ENCODE measurements around the gene LRP2.
"Not testable (repeated sequence)": the region's sequence is repeated elsewhere in the genome, so short reads cannot be mapped to it uniquely, and the experiment has no call there.

Gene LRP2

DNA sequence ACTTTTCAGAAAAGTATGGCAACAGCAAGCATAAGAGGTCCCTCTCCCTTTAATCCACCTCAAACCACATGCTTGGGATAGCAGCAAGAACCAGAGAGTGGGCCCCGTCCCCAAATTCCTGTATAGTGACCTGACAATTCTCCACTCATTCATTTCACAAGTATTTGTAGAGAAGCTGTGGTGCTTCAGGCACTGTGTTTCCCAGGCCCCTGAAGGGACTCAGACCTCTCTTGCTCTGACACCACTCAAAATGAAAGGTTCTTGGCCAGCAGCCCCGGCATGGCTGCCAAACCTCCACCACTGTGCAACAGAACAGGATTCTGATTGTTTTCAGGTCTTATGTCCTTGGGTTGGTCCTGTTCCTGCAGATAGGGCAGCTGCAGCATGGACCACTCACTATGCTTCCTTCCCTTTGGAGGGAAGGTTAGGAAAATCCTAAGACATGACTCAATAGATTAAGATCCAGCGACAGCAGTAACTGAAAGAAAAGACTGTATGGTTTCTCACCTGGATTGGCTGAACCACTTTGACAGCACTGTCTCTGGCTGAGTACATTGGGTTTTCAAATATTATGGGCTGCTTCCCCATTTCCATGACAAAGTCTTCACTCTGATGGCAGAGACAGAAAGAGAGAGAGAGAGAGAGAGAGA lies 225.3 kb downstream of the LRP2 start:
- Histone ChIP-seq H3K27ac (ENCODE audit: extremely low read depth, low read depth, low read length) (no peak overlapping the region), H3K4me1 (ENCODE audit: control insufficient read depth, insufficient read depth, low read length) (no peaks in the 10 kb centered on the region), H3K4me3 (ENCODE audit: low read depth, low read length) (no peak overlapping the region), H3K9me3 (ENCODE audit: control insufficient read depth, insufficient read depth, low read depth, low read length) (no peaks in the 10 kb centered on the region), H3K36me3 (ENCODE audit: control insufficient read depth in 2 of 2, insufficient read depth in 1 of 2, low read length in 2 of 2) (peaks cover 0 to 24% of the 10 kb centered on the region in 2 experiments; a peak in 1 of 3 replicates)
- ChIA-PET POLR2A (no interaction called here), CTCF (no interaction called here)
- TF ChIP-seq, protein P1, sequence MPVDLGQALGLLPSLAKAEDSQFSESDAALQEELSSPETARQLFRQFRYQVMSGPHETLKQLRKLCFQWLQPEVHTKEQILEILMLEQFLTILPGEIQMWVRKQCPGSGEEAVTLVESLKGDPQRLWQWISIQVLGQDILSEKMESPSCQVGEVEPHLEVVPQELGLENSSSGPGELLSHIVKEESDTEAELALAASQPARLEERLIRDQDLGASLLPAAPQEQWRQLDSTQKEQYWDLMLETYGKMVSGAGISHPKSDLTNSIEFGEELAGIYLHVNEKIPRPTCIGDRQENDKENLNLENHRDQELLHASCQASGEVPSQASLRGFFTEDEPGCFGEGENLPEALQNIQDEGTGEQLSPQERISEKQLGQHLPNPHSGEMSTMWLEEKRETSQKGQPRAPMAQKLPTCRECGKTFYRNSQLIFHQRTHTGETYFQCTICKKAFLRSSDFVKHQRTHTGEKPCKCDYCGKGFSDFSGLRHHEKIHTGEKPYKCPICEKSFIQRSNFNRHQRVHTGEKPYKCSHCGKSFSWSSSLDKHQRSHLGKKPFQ (tag by site-specific recombination; IDR thresholded peaks at IDR 0.05) = no peak
- TF ChIP-seq ZBTB48 (tag by site-specific recombination; IDR thresholded peaks at IDR 0.05) (no peak), ZBTB1 (tag by site-specific recombination; IDR thresholded peaks at IDR 0.05) (no peak), SCRT1 (tag by site-specific recombination; IDR thresholded peaks at IDR 0.05; ENCODE audit: borderline replicate concordance) (no peak), SCRT2 (tag by site-specific recombination; IDR thresholded peaks at IDR 0.05) (no peak)
- TF ChIP-seq, protein P2, sequence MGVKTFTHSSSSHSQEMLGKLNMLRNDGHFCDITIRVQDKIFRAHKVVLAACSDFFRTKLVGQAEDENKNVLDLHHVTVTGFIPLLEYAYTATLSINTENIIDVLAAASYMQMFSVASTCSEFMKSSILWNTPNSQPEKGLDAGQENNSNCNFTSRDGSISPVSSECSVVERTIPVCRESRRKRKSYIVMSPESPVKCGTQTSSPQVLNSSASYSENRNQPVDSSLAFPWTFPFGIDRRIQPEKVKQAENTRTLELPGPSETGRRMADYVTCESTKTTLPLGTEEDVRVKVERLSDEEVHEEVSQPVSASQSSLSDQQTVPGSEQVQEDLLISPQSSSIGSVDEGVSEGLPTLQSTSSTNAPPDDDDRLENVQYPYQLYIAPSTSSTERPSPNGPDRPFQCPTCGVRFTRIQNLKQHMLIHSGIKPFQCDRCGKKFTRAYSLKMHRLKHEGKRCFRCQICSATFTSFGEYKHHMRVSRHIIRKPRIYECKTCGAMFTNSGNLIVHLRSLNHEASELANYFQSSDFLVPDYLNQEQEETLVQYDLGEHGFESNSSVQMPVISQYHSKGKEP (tag by site-specific recombination; IDR thresholded peaks at IDR 0.05) = no peak
- TF ChIP-seq, protein P3, sequence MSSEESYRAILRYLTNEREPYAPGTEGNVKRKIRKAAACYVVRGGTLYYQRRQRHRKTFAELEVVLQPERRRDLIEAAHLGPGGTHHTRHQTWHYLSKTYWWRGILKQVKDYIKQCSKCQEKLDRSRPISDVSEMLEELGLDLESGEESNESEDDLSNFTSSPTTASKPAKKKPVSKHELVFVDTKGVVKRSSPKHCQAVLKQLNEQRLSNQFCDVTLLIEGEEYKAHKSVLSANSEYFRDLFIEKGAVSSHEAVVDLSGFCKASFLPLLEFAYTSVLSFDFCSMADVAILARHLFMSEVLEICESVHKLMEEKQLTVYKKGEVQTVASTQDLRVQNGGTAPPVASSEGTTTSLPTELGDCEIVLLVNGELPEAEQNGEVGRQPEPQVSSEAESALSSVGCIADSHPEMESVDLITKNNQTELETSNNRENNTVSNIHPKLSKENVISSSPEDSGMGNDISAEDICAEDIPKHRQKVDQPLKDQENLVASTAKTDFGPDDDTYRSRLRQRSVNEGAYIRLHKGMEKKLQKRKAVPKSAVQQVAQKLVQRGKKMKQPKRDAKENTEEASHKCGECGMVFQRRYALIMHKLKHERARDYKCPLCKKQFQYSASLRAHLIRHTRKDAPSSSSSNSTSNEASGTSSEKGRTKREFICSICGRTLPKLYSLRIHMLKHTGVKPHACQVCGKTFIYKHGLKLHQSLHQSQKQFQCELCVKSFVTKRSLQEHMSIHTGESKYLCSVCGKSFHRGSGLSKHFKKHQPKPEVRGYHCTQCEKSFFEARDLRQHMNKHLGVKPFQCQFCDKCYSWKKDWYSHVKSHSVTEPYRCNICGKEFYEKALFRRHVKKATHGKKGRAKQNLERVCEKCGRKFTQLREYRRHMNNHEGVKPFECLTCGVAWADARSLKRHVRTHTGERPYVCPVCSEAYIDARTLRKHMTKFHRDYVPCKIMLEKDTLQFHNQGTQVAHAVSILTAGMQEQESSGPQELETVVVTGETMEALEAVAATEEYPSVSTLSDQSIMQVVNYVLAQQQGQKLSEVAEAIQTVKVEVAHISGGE (tag by site-specific recombination; conservative IDR thresholded peaks at IDR 0.05; ENCODE audit: low read depth) = no peak

DNA sequence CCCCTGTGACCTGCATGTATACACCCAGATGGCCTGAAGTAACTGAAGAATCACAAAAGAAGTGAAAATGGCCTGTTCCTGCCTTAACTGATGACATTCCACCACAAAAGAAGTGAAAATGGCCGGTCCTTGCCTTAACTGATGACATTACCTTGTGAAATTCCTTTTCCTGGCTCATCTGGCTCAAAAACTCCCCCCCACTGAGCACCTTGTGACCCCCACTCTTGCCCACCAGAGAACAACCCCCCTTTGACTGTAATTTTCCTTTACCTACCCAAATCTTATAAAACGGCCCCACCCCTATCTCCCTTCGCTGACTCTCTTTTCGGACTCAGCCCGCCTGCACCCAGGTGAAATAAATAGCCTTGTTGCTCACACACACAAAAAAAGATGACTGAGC lies 225.9 kb downstream of the LRP2 start:
- CTCF ChIA-PET; H3K4me1 ChIP-seq (ENCODE audit: control insufficient read depth, insufficient read depth, low read length); H3K4me3 ChIP-seq (ENCODE audit: low read depth, low read length): not testable (repeated sequence)

DNA sequence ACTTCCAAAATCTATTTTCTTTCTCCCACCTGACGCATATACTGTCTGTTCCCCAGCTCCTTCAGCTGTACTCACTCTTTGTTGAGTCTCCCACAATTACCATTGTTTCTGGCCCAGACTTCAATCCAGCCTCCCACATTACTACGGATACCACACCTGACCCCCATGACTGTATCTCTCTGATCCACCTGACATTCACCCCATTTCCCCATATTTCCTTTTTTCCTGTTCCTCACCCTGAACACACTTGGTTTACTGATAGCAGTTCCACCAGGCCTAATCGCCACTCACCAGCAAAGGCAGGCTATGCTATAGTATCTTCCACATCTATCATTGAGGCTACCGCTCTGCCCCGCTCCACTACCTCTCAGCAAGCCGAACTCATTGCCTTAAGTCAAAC lies 228.1 kb downstream of the LRP2 start:
- H3K9me3 ChIP-seq (ENCODE audit: control insufficient read depth, insufficient read depth, low read depth, low read length); H3K4me1 ChIP-seq (ENCODE audit: control insufficient read depth, insufficient read depth, low read length); H3K4me3 ChIP-seq (ENCODE audit: low read depth, low read length); POLR2A ChIA-PET; CTCF ChIA-PET; H3K27ac ChIP-seq (ENCODE audit: extremely low read depth, low read depth, low read length): not testable (repeated sequence)
- peaks cover 0 to 12% of the 10 kb centered on the region in 2 experiments; a peak in 1 of 3 replicates for H3K36me3 ChIP-seq (ENCODE audit: control insufficient read depth in 2 of 2, insufficient read depth in 1 of 2, low read length in 2 of 2)

More for the DNA sequence above, 225.9 kb downstream of the LRP2 start:
- H3K9me3 ChIP-seq (ENCODE audit: control insufficient read depth, insufficient read depth, low read depth, low read length); POLR2A ChIA-PET; H3K27ac ChIP-seq (ENCODE audit: extremely low read depth, low read depth, low read length): not testable (repeated sequence)
- H3K36me3 ChIP-seq (ENCODE audit: control insufficient read depth in 2 of 2, insufficient read depth in 1 of 2, low read length in 2 of 2) = peaks cover 0 to 24% of the 10 kb centered on the region in 2 experiments; a peak in 1 of 3 replicates

DNA sequence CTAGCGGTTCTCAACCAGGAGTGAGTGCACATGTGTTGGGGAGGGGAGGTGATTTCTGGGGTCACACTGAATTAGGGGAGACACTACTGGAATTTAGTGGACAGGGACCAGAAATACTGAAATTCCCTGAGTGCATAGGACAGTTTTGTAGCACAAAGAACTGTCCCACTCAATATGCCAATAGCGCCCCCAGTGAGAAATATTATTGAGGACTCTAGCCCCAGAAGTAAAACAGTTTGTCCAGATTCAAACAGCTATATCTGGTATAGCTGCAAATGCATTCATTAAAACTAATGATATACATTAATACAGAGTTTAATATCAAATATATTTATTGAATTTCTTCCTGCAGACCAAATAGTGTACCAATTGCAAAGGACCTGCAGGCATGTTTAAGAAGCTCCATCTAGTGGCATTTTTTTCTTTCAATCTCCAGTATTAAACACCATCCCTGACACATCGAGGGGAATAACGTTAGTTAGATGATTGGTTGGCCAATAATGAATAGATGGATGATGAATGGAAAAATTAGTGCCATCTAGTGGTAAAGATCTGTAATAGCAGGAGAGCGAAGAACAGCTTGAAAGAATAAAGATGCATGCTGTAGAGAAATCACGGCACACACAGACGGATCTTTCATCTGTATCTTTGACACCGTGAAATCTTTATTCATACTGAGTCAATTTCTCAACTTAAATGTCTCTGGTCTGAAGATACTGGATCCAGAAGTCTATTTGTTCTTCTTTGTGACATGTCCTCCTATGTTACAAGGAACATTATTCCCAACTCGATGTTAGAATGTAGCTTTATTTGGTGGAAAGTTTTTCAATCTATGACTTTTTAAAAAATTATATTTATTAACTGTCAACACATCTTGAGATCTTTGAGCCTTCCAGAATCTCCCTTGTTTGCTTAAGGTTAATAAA lies 230.5 kb downstream of the LRP2 start:
- POLR2A ChIA-PET = interaction anchor here (0.5 kb wide), 1 partner anchor 163 kb away, joined by 3 read pairs; no protein-coding TSS in a partner anchor
- no peak for TF ChIP-seq ZNF791 (tag by site-specific recombination; IDR thresholded peaks at IDR 0.05)
- TF ChIP-seq ZNF707 (tag by site-specific recombination; IDR thresholded peaks at IDR 0.05) = no peak
- TF ChIP-seq, protein P4, sequence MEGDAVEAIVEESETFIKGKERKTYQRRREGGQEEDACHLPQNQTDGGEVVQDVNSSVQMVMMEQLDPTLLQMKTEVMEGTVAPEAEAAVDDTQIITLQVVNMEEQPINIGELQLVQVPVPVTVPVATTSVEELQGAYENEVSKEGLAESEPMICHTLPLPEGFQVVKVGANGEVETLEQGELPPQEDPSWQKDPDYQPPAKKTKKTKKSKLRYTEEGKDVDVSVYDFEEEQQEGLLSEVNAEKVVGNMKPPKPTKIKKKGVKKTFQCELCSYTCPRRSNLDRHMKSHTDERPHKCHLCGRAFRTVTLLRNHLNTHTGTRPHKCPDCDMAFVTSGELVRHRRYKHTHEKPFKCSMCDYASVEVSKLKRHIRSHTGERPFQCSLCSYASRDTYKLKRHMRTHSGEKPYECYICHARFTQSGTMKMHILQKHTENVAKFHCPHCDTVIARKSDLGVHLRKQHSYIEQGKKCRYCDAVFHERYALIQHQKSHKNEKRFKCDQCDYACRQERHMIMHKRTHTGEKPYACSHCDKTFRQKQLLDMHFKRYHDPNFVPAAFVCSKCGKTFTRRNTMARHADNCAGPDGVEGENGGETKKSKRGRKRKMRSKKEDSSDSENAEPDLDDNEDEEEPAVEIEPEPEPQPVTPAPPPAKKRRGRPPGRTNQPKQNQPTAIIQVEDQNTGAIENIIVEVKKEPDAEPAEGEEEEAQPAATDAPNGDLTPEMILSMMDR (tag by site-specific recombination; IDR thresholded peaks at IDR 0.05) = peak; percentile 32; the same call in 1 of the 2 replicates
- TF ChIP-seq ZNF24 (tag by site-specific recombination; IDR thresholded peaks at IDR 0.05) = no peak
- no peak for TF ChIP-seq ZNF747 (tag by site-specific recombination; IDR thresholded peaks at IDR 0.05)
- TF ChIP-seq, protein P5, sequence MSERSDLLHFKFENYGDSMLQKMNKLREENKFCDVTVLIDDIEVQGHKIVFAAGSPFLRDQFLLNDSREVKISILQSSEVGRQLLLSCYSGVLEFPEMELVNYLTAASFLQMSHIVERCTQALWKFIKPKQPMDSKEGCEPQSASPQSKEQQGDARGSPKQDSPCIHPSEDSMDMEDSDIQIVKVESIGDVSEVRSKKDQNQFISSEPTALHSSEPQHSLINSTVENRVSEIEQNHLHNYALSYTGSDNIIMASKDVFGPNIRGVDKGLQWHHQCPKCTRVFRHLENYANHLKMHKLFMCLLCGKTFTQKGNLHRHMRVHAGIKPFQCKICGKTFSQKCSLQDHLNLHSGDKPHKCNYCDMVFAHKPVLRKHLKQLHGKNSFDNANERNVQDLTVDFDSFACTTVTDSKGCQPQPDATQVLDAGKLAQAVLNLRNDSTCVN (tag by site-specific recombination; optimal IDR thresholded peaks at IDR 0.05) = no peak
- TF ChIP-seq ZNF561 (tag by site-specific recombination; IDR thresholded peaks at IDR 0.05; ENCODE audit: borderline replicate concordance) = no peak
- no peak for TF ChIP-seq ZNF2 (tag by site-specific recombination; IDR thresholded peaks at IDR 0.05)

More for the DNA sequence above, 230.5 kb downstream of the LRP2 start:
- Histone ChIP-seq H3K36me3 (ENCODE audit: control insufficient read depth in 2 of 2, insufficient read depth in 1 of 2, low read length in 2 of 2) (peaks cover 0 to 3% of the 10 kb centered on the region in 2 experiments; a peak in 1 of 3 replicates), H3K4me3 (ENCODE audit: low read depth, low read length) (no peak overlapping the region), H3K4me1 (ENCODE audit: control insufficient read depth, insufficient read depth, low read length) (no peaks in the 10 kb centered on the region), H3K9me3 (ENCODE audit: control insufficient read depth, insufficient read depth, low read depth, low read length) (no peaks in the 10 kb centered on the region), H3K27ac (ENCODE audit: extremely low read depth, low read depth, low read length) (no peak overlapping the region)
- CTCF ChIA-PET = interaction anchor here (0.5 to 2.7 kb wide), 51 partner anchors 9 to 1612 kb away, joined by 3 to 36 read pairs (median 3); no protein-coding TSS in a partner anchor

Measured in HEK293 (cell line).